Activated CD4-positive, alpha-beta memory T cell treated with anti-CD3 and anti-CD28 coated beads, Interleukin-2, amount 10 ng/mL, durations not matched to agents 7 days and 5 days (primary cell): Measurements from ENCODE around the gene SUPT3H. TPM values are rescaled to one million over a fixed set of nuclear protein-coding genes. Genes with fewer than 3 reads are reported as not detected.

Experiments
- CTCF ChIA-PET: fragments of 350-600 bp; sonication (Branson Sonifier 250); formaldehyde crosslinking; loops from one replicate; lab custom pipeline; 2021; ENCODE audit warnings: antibody characterized with exemption, inconsistent platforms; lab: Charles Lee
- POLR2A ChIA-PET: fragments of 350-600 bp; sonication (Branson Sonifier 250); formaldehyde crosslinking; loops from one replicate; lab custom pipeline; 2021; ENCODE audit warnings: antibody characterized with exemption; lab: Charles Lee
- DNase-seq: peaks from one replicate; pipeline ENCODE4 v3.0.0-alpha.2; 2020
- H3K27ac Mint-ChIP-seq: one replicate; pipeline ENCODE4 v1.8.0; 2021; ENCODE audit warnings: mild to moderate bottlenecking, mixed read lengths
- H3K27me3 Mint-ChIP-seq: one replicate; pipeline ENCODE4 v1.8.0; 2021; ENCODE audit warnings: mixed read lengths
- H3K36me3 Mint-ChIP-seq: one replicate; pipeline ENCODE4 v1.8.0; 2021; ENCODE audit warnings: low read depth, mixed read lengths
- H3K4me1 Mint-ChIP-seq: one replicate; pipeline ENCODE4 v1.8.0; 2021; ENCODE audit warnings: mixed read lengths
- H3K4me3 Mint-ChIP-seq: one replicate; pipeline ENCODE4 v1.8.0; 2021; ENCODE audit warnings: mild to moderate bottlenecking, mixed read lengths
- H3K9me3 Mint-ChIP-seq: one replicate; pipeline ENCODE4 v1.8.0; 2021; ENCODE audit warnings: mixed read lengths
- total RNA-seq, 2 experiments: library from RNA; stranded (reverse); gene quantifications; one replicate each; pipeline ENCODE4 v1.2.3, GENCODE V29; 2021

The SUPT3H gene
- total RNA-seq, 2 experiments from 2014 or later, result 7.4 to 9.7 TPM

DNA sequence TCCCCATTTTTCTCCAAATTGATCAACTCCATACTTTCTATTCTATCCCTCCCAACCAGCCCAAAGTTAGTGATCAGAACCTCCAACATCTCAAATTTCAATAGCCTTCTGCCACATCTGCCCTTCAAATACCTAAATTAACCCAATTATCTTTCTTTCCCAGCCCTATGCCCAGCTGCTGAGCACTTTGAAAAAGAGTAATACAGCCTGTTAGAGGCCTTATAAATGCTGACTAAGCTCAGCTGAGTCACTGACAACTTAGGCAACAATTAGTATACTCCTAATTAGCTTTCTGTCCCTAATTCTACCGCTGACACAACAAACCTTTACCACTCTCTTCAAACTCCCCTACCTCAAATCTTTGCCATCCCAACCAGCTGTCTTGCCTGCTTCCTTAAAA lies 26.1 kb downstream of the SUPT3H start:
- Mint-ChIP-seq H3K4me3 (no peak overlapping the region), H3K36me3 (no peaks in the 10 kb centered on the region), H3K27me3 (no peaks in the 10 kb centered on the region), H3K27ac (no peak overlapping the region), H3K9me3 (no peaks in the 10 kb centered on the region), H3K4me1 (peaks cover 4% of the 10 kb centered on the region)
- no peak for DNase-seq
- ChIA-PET POLR2A (interaction anchor here (2.2 kb wide), 1 partner anchor 26 kb away, joined by 6 read pairs; the partner anchor contains the start of gene SUPT3H), CTCF (no interaction called here)

DNA sequence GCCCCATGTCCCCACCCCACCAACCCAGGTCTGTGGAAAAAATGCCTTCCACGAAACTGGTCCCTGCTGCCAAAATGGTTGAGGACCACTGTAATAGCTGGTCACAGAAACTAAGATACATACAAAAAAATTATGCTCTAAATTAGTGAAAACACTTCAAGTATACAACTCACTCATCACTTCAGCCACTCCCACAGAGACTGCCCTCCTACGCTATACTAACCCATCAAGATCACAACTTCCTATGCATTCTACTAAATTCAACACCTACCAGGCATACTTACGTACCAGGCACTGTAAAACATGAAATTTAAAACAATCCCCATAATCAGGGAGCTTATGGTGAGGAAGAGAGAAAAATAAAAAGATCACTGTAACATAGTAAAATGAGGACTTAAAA lies 26.7 kb downstream of the SUPT3H start:
- DNase-seq, result no peak
- Mint-ChIP-seq H3K4me3 (no peak overlapping the region), H3K36me3 (no peaks in the 10 kb centered on the region), H3K27me3 (no peaks in the 10 kb centered on the region), H3K9me3 (no peaks in the 10 kb centered on the region), H3K27ac (no peak overlapping the region), H3K4me1 (peaks cover 4% of the 10 kb centered on the region)
- POLR2A ChIA-PET, result interaction anchor here (2.2 kb wide), 1 partner anchor 27 kb away, joined by 6 read pairs; the partner anchor contains the start of gene SUPT3H
- CTCF ChIA-PET, result no interaction called here

DNA sequence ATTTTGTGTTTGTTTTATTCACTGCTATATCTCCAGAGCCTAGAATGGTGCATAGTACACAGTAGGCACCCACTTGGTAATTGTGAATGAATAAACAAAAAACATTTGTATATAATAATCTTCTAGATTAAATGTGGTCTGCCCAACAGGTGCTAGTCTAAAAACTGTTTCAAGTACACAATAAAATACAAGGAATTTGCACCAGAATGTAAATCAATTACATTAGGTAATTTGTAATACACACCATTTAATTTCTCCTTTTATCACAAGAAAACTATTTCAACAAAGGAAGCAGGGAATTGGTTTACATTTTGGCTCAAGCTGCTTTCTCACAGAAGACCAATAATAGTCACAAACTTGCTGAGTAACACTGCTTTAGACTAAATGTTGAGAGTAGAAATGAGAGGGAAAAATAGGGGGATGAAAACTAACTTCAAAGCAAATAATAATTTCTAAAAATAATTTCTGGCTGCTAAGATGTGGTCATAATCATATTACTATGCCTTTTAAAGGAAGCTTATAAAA lies 27.5 kb downstream of the SUPT3H start:
- no peak overlapping the region for H3K4me3 Mint-ChIP-seq
- ChIA-PET CTCF (no interaction called here), POLR2A (interaction anchor here (2.2 kb wide), 1 partner anchor 27 kb away, joined by 6 read pairs; the partner anchor contains the start of gene SUPT3H)
- DNase-seq, result no peak
- no peak overlapping the region for H3K27ac Mint-ChIP-seq
- H3K27me3 Mint-ChIP-seq, result no peaks in the 10 kb centered on the region
- no peaks in the 10 kb centered on the region for H3K9me3 Mint-ChIP-seq
- H3K4me1 Mint-ChIP-seq, result peaks cover 4% of the 10 kb centered on the region
- no peaks in the 10 kb centered on the region for H3K36me3 Mint-ChIP-seq

DNA sequence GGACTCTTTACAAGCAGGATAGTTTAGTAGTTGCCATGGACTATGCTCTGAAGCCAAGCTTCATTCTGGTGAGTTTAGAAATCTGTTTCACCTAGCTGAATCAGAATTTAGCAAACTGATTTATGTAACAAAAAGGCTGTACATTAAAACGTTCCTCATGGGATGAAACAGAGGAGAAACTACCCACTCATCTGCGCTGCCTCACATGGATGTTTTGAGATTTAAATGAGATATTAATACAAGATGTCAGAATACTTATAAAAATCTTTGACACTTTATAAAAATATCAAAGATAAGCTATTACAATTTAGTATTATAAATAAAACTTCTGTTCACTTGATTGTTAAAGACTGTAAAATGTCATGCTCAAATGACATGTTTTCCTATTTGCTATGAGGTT lies 32.8 kb downstream of the SUPT3H start:
- Mint-ChIP-seq H3K4me3 (no peak overlapping the region), H3K36me3 (peaks cover 4% of the 10 kb centered on the region), H3K4me1 (no peaks in the 10 kb centered on the region), H3K9me3 (no peaks in the 10 kb centered on the region), H3K27ac (no peak overlapping the region), H3K27me3 (no peaks in the 10 kb centered on the region)
- POLR2A ChIA-PET, result no interaction called here
- CTCF ChIA-PET, result no interaction called here
- no peak for DNase-seq

GRCh38 chr6:45328523-45328922 lies 49.2 kb downstream of the SUPT3H start:
- H3K4me3 Mint-ChIP-seq, result no peak overlapping the region
- H3K27ac Mint-ChIP-seq, result no peak overlapping the region

GRCh38 chr6:45327956-45328522 lies 49.7 kb downstream of the SUPT3H start, which contains the start of gene RUNX2:
Gene RUNX2, plus strand, starts transcription at chr6:45328330. Its CDS starts 397 bp downstream, at chr6:45328727.
- Mint-ChIP-seq H3K4me1 (peaks cover 24% of the 10 kb centered on the region), H3K36me3 (no peaks in the 10 kb centered on the region), H3K9me3 (no peaks in the 10 kb centered on the region), H3K27me3 (no peaks in the 10 kb centered on the region), H3K4me3 (no peak within 1 kb of the TSS), H3K27ac (no peak within 1 kb of the TSS)
- POLR2A ChIA-PET, result no interaction called here
- no peak for DNase-seq
- CTCF ChIA-PET, result interaction anchor here (1.4 kb wide), 1 partner anchor 387 kb away, joined by 4 read pairs; no protein-coding TSS in a partner anchor

More at GRCh38 chr6:45328523-45328922, 49.2 kb downstream of the SUPT3H start:
- Mint-ChIP-seq H3K27me3 (no peaks in the 10 kb centered on the region), H3K36me3 (no peaks in the 10 kb centered on the region), H3K9me3 (no peaks in the 10 kb centered on the region), H3K4me1 (peaks cover 20% of the 10 kb centered on the region)
- POLR2A ChIA-PET, result no interaction called here
- CTCF ChIA-PET, result interaction anchor here (1.4 kb wide), 1 partner anchor 386 kb away, joined by 4 read pairs; no protein-coding TSS in a partner anchor
- DNase-seq, result no peak

DNA sequence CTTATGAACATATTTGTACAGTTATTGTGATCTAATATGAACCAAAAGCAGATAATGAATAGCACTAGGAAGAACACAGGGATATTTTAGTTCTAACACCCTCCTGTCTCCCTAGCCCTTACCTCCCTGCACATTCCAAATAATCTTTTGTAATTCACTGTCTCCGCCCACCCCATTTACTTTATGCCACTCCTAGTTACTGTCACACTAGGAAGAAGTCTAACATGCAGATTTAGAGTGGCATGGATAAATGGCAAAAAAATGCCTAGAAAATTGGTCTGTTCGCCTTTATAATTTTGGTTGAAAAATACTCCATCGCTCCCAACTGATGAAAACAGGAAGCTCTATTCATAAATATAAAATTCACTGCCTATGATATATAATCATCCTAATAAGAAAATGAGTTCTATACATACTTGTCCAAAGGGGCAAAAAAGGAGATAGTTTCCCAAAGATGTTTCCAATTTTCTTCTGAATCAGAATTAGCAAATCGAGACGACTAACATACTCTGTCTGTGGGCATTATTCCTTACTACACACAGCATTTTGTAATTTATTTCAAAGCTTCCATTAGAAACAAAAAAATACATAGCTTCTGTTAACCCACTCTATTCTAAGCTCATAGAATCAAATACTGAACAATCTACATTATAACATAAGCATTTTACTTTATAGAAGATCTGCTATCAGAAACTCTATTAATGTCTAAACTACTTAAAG lies 50.9 kb downstream of the SUPT3H start:
- H3K27ac Mint-ChIP-seq, result no peak overlapping the region
- no peaks in the 10 kb centered on the region for H3K36me3 Mint-ChIP-seq
- no peak overlapping the region for H3K4me3 Mint-ChIP-seq
- POLR2A ChIA-PET, result no interaction called here
- peaks cover 24% of the 10 kb centered on the region for H3K4me1 Mint-ChIP-seq
- no peak for DNase-seq
- CTCF ChIA-PET, result no interaction called here
- H3K9me3 Mint-ChIP-seq, result no peaks in the 10 kb centered on the region
- no peaks in the 10 kb centered on the region for H3K27me3 Mint-ChIP-seq

DNA sequence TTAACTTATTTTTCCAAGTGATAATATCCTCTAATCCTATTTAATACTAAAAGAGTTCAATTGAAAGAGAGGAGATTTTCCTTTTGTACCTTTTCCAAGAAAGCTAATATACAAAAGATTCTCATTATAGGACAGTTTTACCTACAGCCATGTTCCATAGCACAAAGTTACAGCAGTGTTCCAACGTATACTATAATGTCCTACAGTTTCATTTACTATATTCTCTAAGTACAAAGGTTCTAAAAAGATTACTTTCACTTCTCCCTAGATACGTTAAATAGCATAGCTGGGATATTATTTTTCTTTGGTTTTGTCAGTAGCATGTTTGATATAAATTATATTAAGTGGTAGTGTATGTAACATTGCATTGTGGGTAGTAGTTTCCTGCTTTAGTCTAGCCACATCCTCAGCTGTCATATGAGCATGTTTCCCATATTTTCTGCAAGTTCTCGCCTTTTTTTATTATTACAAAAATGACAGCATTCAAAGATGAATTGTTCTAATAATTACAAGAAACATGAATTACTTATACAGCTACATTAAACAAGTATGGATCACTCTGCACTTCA lies 54.0 kb downstream of the SUPT3H start:
- H3K4me1 Mint-ChIP-seq, result peaks cover 27% of the 10 kb centered on the region
- no peak overlapping the region for H3K4me3 Mint-ChIP-seq
- no peak overlapping the region for H3K27ac Mint-ChIP-seq

GRCh38 chr6:45320349-45320748 lies 57.4 kb downstream of the SUPT3H start:
- H3K4me1 Mint-ChIP-seq, result peaks cover 16% of the 10 kb centered on the region
- no peaks in the 10 kb centered on the region for H3K36me3 Mint-ChIP-seq
- no peaks in the 10 kb centered on the region for H3K27me3 Mint-ChIP-seq
- no peak overlapping the region for H3K4me3 Mint-ChIP-seq
- ChIA-PET CTCF (no interaction called here), POLR2A (no interaction called here)
- H3K9me3 Mint-ChIP-seq, result no peaks in the 10 kb centered on the region
- DNase-seq, result no peak
- H3K27ac Mint-ChIP-seq, result no peak overlapping the region

More for the DNA sequence above, 54.0 kb downstream of the SUPT3H start:
- DNase-seq, result no peak
- Mint-ChIP-seq H3K27me3 (no peaks in the 10 kb centered on the region), H3K36me3 (no peaks in the 10 kb centered on the region), H3K9me3 (no peaks in the 10 kb centered on the region)
- POLR2A ChIA-PET, result interaction anchor here (1.4 kb wide), 1 partner anchor 54 kb away, joined by 7 read pairs; the partner anchor contains the start of gene SUPT3H
- CTCF ChIA-PET, result interaction anchor here (0.8 kb wide), 1 partner anchor 391 kb away, joined by 3 read pairs; no protein-coding TSS in a partner anchor

DNA sequence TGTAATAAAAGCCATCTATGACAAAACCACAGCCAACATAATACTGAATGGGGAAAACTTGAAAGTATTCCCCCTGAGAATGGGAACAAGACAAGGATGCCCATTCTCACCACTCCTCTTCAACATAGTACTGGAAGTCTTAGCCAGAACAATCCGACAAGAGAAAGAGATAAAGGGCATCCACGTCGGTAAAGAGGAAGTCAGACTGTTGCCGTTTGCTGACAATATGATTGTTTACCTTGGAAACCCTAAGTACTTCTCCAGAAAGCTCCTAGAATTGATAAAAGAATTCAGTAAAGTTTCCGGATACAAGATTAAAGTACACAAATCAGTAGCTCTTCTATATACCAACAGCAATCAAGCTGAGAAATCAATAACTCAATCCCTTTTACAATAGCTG lies 63.6 kb downstream of the SUPT3H start:
- peaks cover 4% of the 10 kb centered on the region for H3K9me3 Mint-ChIP-seq
- no peak overlapping the region for H3K27ac Mint-ChIP-seq
- DNase-seq, result no peak
- CTCF ChIA-PET, result no interaction called here
- no peaks in the 10 kb centered on the region for H3K27me3 Mint-ChIP-seq
- H3K36me3 Mint-ChIP-seq, result peaks cover 20% of the 10 kb centered on the region
- POLR2A ChIA-PET, result no interaction called here
- peaks cover 27% of the 10 kb centered on the region for H3K4me1 Mint-ChIP-seq
- no peak overlapping the region for H3K4me3 Mint-ChIP-seq

GRCh38 chr6:45310118-45310788 lies 67.5 kb downstream of the SUPT3H start:
- peaks cover 15% of the 10 kb centered on the region for H3K9me3 Mint-ChIP-seq
- ChIA-PET POLR2A (interaction anchor here (0.8 to 1.1 kb wide), 2 partner anchors 68 kb away, joined by 3 read pairs; partner anchors contain the start of gene SUPT3H), CTCF (interaction anchor here (0.7 kb wide), 1 partner anchor 655 kb away, joined by 3 read pairs; no protein-coding TSS in a partner anchor)
- H3K4me3 Mint-ChIP-seq, result no peak overlapping the region
- no peaks in the 10 kb centered on the region for H3K27me3 Mint-ChIP-seq
- H3K4me1 Mint-ChIP-seq, result peaks cover 28% of the 10 kb centered on the region
- DNase-seq, result peak; percentile 28
- peaks cover 44% of the 10 kb centered on the region for H3K36me3 Mint-ChIP-seq
- H3K27ac Mint-ChIP-seq, result peak overlapping the region; percentile 67

- H3K27ac Mint-ChIP-seq, result no peak overlapping the region
- peaks cover 20% of the 10 kb centered on the region for H3K9me3 Mint-ChIP-seq
- peaks cover 19% of the 10 kb centered on the region for H3K4me1 Mint-ChIP-seq
- peaks cover 36% of the 10 kb centered on the region for H3K36me3 Mint-ChIP-seq
- no peak overlapping the region for H3K4me3 Mint-ChIP-seq
- H3K27me3 Mint-ChIP-seq, result no peaks in the 10 kb centered on the region
- CTCF ChIA-PET, result no interaction called here
- POLR2A ChIA-PET, result no interaction called here
- no peak for DNase-seq
Observed at GRCh38 chr6:45305546-45305945, 72.2 kb downstream of the SUPT3H start.
